GM12891 (cell line): ENCODE data around the gene BDP1.

ENCODE experiments used
- POLR2A ChIP-seq: IDR thresholded peaks from 2 replicates; pipeline ENCODE4 v1.6.1; 2011; ENCODE audit warnings: low read depth, low read length, control low read depth
- TAF1 ChIP-seq: IDR thresholded peaks from 2 replicates; pipeline ENCODE4 v1.6.1; 2011; ENCODE audit warnings: low read depth, low read length, control low read depth

- no peak for TF ChIP-seq POLR2A
- no peak for TF ChIP-seq TAF1
Measured at GRCh38 chr5:71563161-71563560, 107.7 kb downstream of the BDP1 start.
